Neural progenitor cell (in vitro differentiated cells): Measurements from ENCODE around the gene FAT3.

Experiments used
- CTCF ChIP-seq: fragments of 200-600 bp; sonication (generic); IDR thresholded peaks from 2 replicates; pipeline ENCODE4 v1.5.1; 2017; ENCODE audit warnings: antibody characterized with exemption, mild to moderate bottlenecking
- EZH2 ChIP-seq: fragments of 200-600 bp; sonication (generic); IDR thresholded peaks from 2 replicates; pipeline ENCODE4 v1.6.1; 2017; ENCODE audit warnings: antibody characterized with exemption, mild to moderate bottlenecking, moderate library complexity
- EZH2phosphoT487 ChIP-seq: fragments of 200-600 bp; sonication (generic); IDR thresholded peaks from 2 replicates; pipeline ENCODE4 v1.6.1; 2017; ENCODE audit warnings: antibody characterized with exemption

- TF ChIP-seq CTCF: no peak
- no peak for TF ChIP-seq EZH2
- TF ChIP-seq EZH2phosphoT487: no peak
Measured at GRCh38 chr11:92251980-92252379, 27.4 kb downstream of the FAT3 start.
